ENCODE results near the gene JPT1.
A peak's percentile ranks its signal among the peaks of the same experiment; 100 is the strongest.

- TF ChIP-seq CTCF (IDR thresholded peaks at IDR 0.05; ENCODE audit: extremely low read depth in 1 of 2, insufficient read depth in 1 of 2, low read depth in 1 of 2, low read length in 2 of 2) (no peak), POLR2A (IDR thresholded peaks at IDR 0.05; ENCODE audit: low read depth, low read length) (peak; percentile 100), POLR2AphosphoS5 (IDR thresholded peaks at IDR 0.05; ENCODE audit: insufficient read depth, low read depth, low read length) (peak; percentile 100), MAX (IDR thresholded peaks at IDR 0.05; ENCODE audit: insufficient read depth, insufficient read length) (no peak)
Observed at GRCh38 chr17:75154195-75155106, at the start of gene JPT1.
